ENCODE results near the gene DRD4.

DNA sequence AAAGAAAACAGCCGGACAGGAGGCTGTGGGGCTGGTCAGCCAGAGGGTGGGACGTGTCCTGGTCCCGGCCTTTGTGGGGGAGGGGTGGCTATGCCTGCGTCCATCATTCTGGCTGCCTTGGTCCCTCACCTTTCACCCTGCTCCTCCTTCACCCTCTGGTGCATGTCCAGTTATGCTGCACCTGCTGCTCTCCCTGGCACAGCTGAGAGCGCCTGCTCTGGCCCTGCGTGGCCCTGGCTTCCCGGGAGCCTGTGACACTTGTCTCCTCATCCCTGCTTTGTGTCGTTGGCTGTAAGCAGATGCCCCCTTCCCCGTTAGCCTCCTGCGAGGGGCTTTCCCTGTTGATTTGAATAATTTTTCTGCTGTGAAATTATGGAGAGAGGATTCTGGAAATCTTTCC lies 44.2 kb upstream of the DRD4 start:
- TF ChIP-seq, protein P1, sequence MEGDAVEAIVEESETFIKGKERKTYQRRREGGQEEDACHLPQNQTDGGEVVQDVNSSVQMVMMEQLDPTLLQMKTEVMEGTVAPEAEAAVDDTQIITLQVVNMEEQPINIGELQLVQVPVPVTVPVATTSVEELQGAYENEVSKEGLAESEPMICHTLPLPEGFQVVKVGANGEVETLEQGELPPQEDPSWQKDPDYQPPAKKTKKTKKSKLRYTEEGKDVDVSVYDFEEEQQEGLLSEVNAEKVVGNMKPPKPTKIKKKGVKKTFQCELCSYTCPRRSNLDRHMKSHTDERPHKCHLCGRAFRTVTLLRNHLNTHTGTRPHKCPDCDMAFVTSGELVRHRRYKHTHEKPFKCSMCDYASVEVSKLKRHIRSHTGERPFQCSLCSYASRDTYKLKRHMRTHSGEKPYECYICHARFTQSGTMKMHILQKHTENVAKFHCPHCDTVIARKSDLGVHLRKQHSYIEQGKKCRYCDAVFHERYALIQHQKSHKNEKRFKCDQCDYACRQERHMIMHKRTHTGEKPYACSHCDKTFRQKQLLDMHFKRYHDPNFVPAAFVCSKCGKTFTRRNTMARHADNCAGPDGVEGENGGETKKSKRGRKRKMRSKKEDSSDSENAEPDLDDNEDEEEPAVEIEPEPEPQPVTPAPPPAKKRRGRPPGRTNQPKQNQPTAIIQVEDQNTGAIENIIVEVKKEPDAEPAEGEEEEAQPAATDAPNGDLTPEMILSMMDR (IDR thresholded peaks at IDR 0.05): no peak
- no peak for TF ChIP-seq POLR2A (IDR thresholded peaks at IDR 0.05)
